ENCODE data around the gene FBXO42. TPM values are rescaled to one million over a fixed set of nuclear protein-coding genes. Genes with fewer than 3 reads are reported as not detected.

FBXO42 gene
- total and polyA plus RNA-seq, 2 of the 8 experiments (the other 6 are each of a cell fraction or from before 2014, with no cell fraction given), result 15.1 to 17.0 TPM

- no peak for TF ChIP-seq RBBP5 (IDR thresholded peaks at IDR 0.05; ENCODE audit: borderline replicate concordance, low read depth, low read length)
- no peak for TF ChIP-seq SAP30 (IDR thresholded peaks at IDR 0.05; ENCODE audit: insufficient read depth, insufficient replicate concordance, low read length)
- no peak for TF ChIP-seq SIN3A (conservative IDR thresholded peaks at IDR 0.05 in 1 of 2, IDR thresholded peaks at IDR 0.05 in 1 of 2; ENCODE audit: low read depth in 1 of 2, low read length in 2 of 2)
- no peak for TF ChIP-seq KDM5A (IDR thresholded peaks at IDR 0.05; ENCODE audit: low read length)
These were observed 49.3 kb downstream of the FBXO42 start (continued) for GRCh38 chr1:16302709-16303627.
